H9 (cell line): ENCODE results near the gene VEZT. TPM values are rescaled to one million over a fixed set of nuclear protein-coding genes. Genes with fewer than 3 reads are reported as not detected.
A peak's percentile ranks its signal among the peaks of the same experiment; 100 is the strongest.

ENCODE experiments used
- DNase-seq: peaks from one replicate; pipeline ENCODE4 v3.0.0-alpha.2; 2017
- H2AFZ ChIP-seq: one replicate; pipeline ENCODE4 v1.6.1; 2013; ENCODE audit warnings: mild to moderate bottlenecking, low read length, control low read depth, moderate library complexity
- H2AK5ac ChIP-seq: 2 replicates; pipeline ENCODE4 v1.6.1; 2013; ENCODE audit warnings: low read length, control low read depth, mixed read lengths; ENCODE audit not compliant: insufficient read length
- H2BK120ac ChIP-seq: one replicate; pipeline ENCODE4 v1.6.1; 2013; ENCODE audit warnings: low read depth, mild to moderate bottlenecking, low read length, control low read depth, inconsistent platforms; ENCODE audit not compliant: poor library complexity, severe bottlenecking
- H2BK12ac ChIP-seq: 2 replicates; pipeline ENCODE4 v1.6.1; 2013; ENCODE audit warnings: low read length, control low read depth, mixed read lengths, low read depth; ENCODE audit not compliant: insufficient read length
- H2BK15ac ChIP-seq: 2 replicates; pipeline ENCODE4 v1.6.1; 2013; ENCODE audit warnings: low read depth, low read length, control low read depth
- H2BK20ac ChIP-seq: one replicate; pipeline ENCODE4 v1.6.1; 2013; ENCODE audit warnings: low read depth, mild to moderate bottlenecking, low read length, control low read depth, inconsistent platforms; ENCODE audit not compliant: poor library complexity, severe bottlenecking
- H2BK5ac ChIP-seq: 2 replicates; pipeline ENCODE4 v1.6.1; 2013; ENCODE audit warnings: low read length, control low read depth, mixed read lengths; ENCODE audit not compliant: insufficient read length
- H3K14ac ChIP-seq: 2 replicates; pipeline ENCODE4 v1.6.1; 2013; ENCODE audit warnings: low read length, control low read depth; ENCODE audit not compliant: insufficient read depth
- H3K18ac ChIP-seq: 2 replicates; pipeline ENCODE4 v1.6.1; 2013; ENCODE audit warnings: low read depth, mild to moderate bottlenecking, mixed read lengths, low read length, control low read depth; ENCODE audit not compliant: insufficient read length
- H3K23ac ChIP-seq: 2 replicates; pipeline ENCODE4 v1.6.1; 2013; ENCODE audit warnings: low read length, control low read depth, mixed read lengths, low read depth; ENCODE audit not compliant: insufficient read length
- H3K23me2 ChIP-seq: 2 replicates; pipeline ENCODE4 v1.6.1; 2013; ENCODE audit warnings: low read depth, mild to moderate bottlenecking, mixed read lengths, low read length, control low read depth; ENCODE audit not compliant: insufficient read length, poor library complexity, severe bottlenecking
- H3K27ac ChIP-seq: 2 replicates; pipeline ENCODE4 v1.5.1; 2013; ENCODE audit warnings: low read length, control low read depth, mixed read lengths, low read depth; ENCODE audit not compliant: insufficient read length
- H3K27me3 ChIP-seq: 2 replicates; pipeline ENCODE4 v1.6.1; 2013; ENCODE audit warnings: low read length, control low read depth, inconsistent platforms; ENCODE audit not compliant: insufficient read depth
- H3K4ac ChIP-seq: 2 replicates; pipeline ENCODE4 v1.6.1; 2013; ENCODE audit warnings: low read depth, mild to moderate bottlenecking, control low read depth, inconsistent platforms, low read length, moderate library complexity
- H3K4me1 ChIP-seq: 2 replicates; pipeline ENCODE4 v1.6.1; 2013; ENCODE audit warnings: low read length, control low read depth, inconsistent platforms; ENCODE audit not compliant: insufficient read depth
- H3K4me2 ChIP-seq: 2 replicates; pipeline ENCODE4 v1.6.1; 2013; ENCODE audit warnings: low read length, control low read depth, mixed read lengths; ENCODE audit not compliant: insufficient read length, insufficient read depth
- H3K56ac ChIP-seq: 2 replicates; pipeline ENCODE4 v1.6.1; 2013; ENCODE audit warnings: low read depth, mild to moderate bottlenecking, mixed read lengths, low read length, control low read depth; ENCODE audit not compliant: insufficient read length
- H3K79me1 ChIP-seq: 2 replicates; pipeline ENCODE4 v1.6.1; 2013; ENCODE audit warnings: low read depth, mild to moderate bottlenecking, moderate library complexity, low read length, control low read depth, inconsistent platforms; ENCODE audit not compliant: insufficient read depth, poor library complexity, severe bottlenecking
- H3K79me2 ChIP-seq: 2 replicates; pipeline ENCODE4 v1.6.1; 2013; ENCODE audit warnings: low read length, control low read depth, inconsistent platforms; ENCODE audit not compliant: insufficient read depth
- H3K9ac ChIP-seq: 2 replicates; pipeline ENCODE4 v1.6.1; 2013; ENCODE audit warnings: low read length, control low read depth, mixed read lengths; ENCODE audit not compliant: insufficient read length; ENCODE audit errors: extremely low read depth
- H3K9me3 ChIP-seq: one replicate; pipeline ENCODE4 v1.6.1; 2013; ENCODE audit warnings: low read depth, low read length, inconsistent platforms; ENCODE audit not compliant: control insufficient read depth
- H3T11ph ChIP-seq: one replicate; pipeline ENCODE4 v1.6.1; 2013; ENCODE audit warnings: mild to moderate bottlenecking, low read length, control low read depth, inconsistent platforms
- H4K20me1 ChIP-seq: one replicate; pipeline ENCODE4 v1.6.1; 2013; ENCODE audit not compliant: control insufficient read depth, insufficient read length, insufficient read depth
- H4K5ac ChIP-seq: 2 replicates; pipeline ENCODE4 v1.6.1; 2013; ENCODE audit warnings: low read depth, mild to moderate bottlenecking, mixed read lengths, low read length, control low read depth; ENCODE audit not compliant: insufficient read length
- H4K8ac ChIP-seq: replicated peaks from 2 replicates; pipeline ENCODE4 v1.6.1; 2013; ENCODE audit warnings: low read length, control low read depth, mixed read lengths, low read depth; ENCODE audit not compliant: insufficient read length
- H4K91ac ChIP-seq: 2 replicates; pipeline ENCODE4 v1.6.1; 2013; ENCODE audit warnings: low read depth, mild to moderate bottlenecking, moderate library complexity, mixed read lengths, low read length, control low read depth; ENCODE audit not compliant: insufficient read length
- H3K27ac Mint-ChIP-seq, 3 experiments: 2 replicates in 2 of 3; 3 replicates in 1 of 3; pipeline ENCODE4 v1.8.0; 2020 to 2021; ENCODE audit warnings: mixed read lengths in 3 of 3, mild to moderate bottlenecking in 1 of 3, moderate library complexity in 1 of 3
- H3K27me3 Mint-ChIP-seq: 2 replicates; pipeline ENCODE4 v1.8.0; 2021; ENCODE audit warnings: low read depth, mild to moderate bottlenecking, moderate library complexity, mixed read lengths
- H3K36me3 Mint-ChIP-seq, 3 experiments: 2 replicates in 2 of 3; 3 replicates in 1 of 3; pipeline ENCODE4 v1.8.0; 2020 to 2021; ENCODE audit warnings: low read depth in 3 of 3, mixed read lengths in 3 of 3; ENCODE audit not compliant: insufficient read depth in 1 of 3
- H3K4me1 Mint-ChIP-seq, 2 experiments: 2 replicates each; pipeline ENCODE4 v1.8.0; 2020; ENCODE audit warnings: mixed read lengths in 2 of 2
- H3K4me3 Mint-ChIP-seq, 2 experiments: 2 replicates in 1 of 2; 3 replicates in 1 of 2; pipeline ENCODE4 v1.8.0; 2020 to 2021; ENCODE audit warnings: mild to moderate bottlenecking in 2 of 2, mixed read lengths in 2 of 2, moderate library complexity in 1 of 2
- H3K9me3 Mint-ChIP-seq, 2 experiments: 2 replicates in 1 of 2; 3 replicates in 1 of 2; pipeline ENCODE4 v1.8.0; 2020; ENCODE audit warnings: mild to moderate bottlenecking in 2 of 2, mixed read lengths in 2 of 2, moderate library complexity in 1 of 2
- CTCF ChIP-seq: fragments of 200-600 bp; sonication (generic); conservative IDR thresholded peaks from 3 replicates; pipeline ENCODE4 v1.8.0; 2021; ENCODE audit warnings: antibody characterized with exemption, mild to moderate bottlenecking
- WGBS: extraction: QIAGEN DNeasy Blood & Tissue Kit; methylation state at CpG from one replicate; pipeline ENCODE4 v1.1.7; 2013; ENCODE audit warnings: missing lambda C conversion rate, low lambda C conversion rate, mixed read lengths; ENCODE audit not compliant: insufficient read length; ENCODE audit errors: extremely low coverage; 5-methylcytosine and 5-hydroxymethylcytosine counted together
- total RNA-seq: library from RNA; stranded (reverse); gene quantifications from 2 replicates; pipeline ENCODE4 v1.2.1, GENCODE V29; 2021

VEZT gene
- total RNA-seq, 1 experiment from 2014 or later = 69.8 TPM

GRCh38 chr12:95185072-95185471 lies 32.5 kb upstream of the VEZT start:
- H3K36me3 Mint-ChIP-seq = peaks cover 2 to 19% (median 9%) of the 10 kb centered on the region in 3 experiments; a peak in 5 of 7 replicates
- no peak overlapping the region for H3K23ac ChIP-seq
- H2BK12ac ChIP-seq = no peak overlapping the region
- H3K56ac ChIP-seq = no peak overlapping the region
- no peak overlapping the region for H2BK15ac ChIP-seq
- no peaks in the 10 kb centered on the region for H3K23me2 ChIP-seq
- no peak overlapping the region for H4K5ac ChIP-seq
- no peak for TF ChIP-seq CTCF
- no peaks in the 10 kb centered on the region for H3K79me1 ChIP-seq
- no peaks in the 10 kb centered on the region for H3K27me3 ChIP-seq
- no peak overlapping the region for H4K8ac ChIP-seq
- H3K9me3 Mint-ChIP-seq = no peaks in the 10 kb centered on the region
- no peak overlapping the region for H2AFZ ChIP-seq
- no peak overlapping the region for H2AK5ac ChIP-seq
- no CpG with 5 or more reads among the region's 8 CpGs for WGBS
- H3K14ac ChIP-seq = no peak overlapping the region
- no peak overlapping the region for H2BK120ac ChIP-seq
- H3T11ph ChIP-seq = no peak overlapping the region
- H3K79me2 ChIP-seq = no peaks in the 10 kb centered on the region
- no peak overlapping the region for H3K4me2 ChIP-seq
- H4K20me1 ChIP-seq = no peaks in the 10 kb centered on the region
- H3K4ac ChIP-seq = no peak overlapping the region
- H3K4me1 Mint-ChIP-seq = peaks cover 32 to 40% of the 10 kb centered on the region in 2 experiments
- no peak overlapping the region for H3K9ac ChIP-seq
- H2BK5ac ChIP-seq = no peak overlapping the region
- H3K4me1 ChIP-seq = peaks cover 2% of the 10 kb centered on the region; the same call in 1 of the 2 replicates
- no peak overlapping the region for H3K27ac ChIP-seq
- peak overlapping the region in 1 of 3 experiments; percentile 47; a peak in 1 of 7 replicates for H3K27ac Mint-ChIP-seq
- no peak overlapping the region for H4K91ac ChIP-seq
- H3K4me3 Mint-ChIP-seq = no peak overlapping the region
- no peaks in the 10 kb centered on the region for H3K9me3 ChIP-seq
- DNase-seq = no peak
- H3K27me3 Mint-ChIP-seq = no peaks in the 10 kb centered on the region
- H2BK20ac ChIP-seq = no peak overlapping the region
- no peak overlapping the region for H3K18ac ChIP-seq
